Activated CD4-positive, alpha-beta memory T cell treated with anti-CD3 and anti-CD28 coated beads for 36 hours (primary cell): ENCODE measurements around the gene EAF1. TPM values are rescaled to one million over a fixed set of nuclear protein-coding genes. Genes with fewer than 3 reads are reported as not detected.
"Not testable (repeated sequence)": the region's sequence is repeated elsewhere in the genome, so short reads cannot be mapped to it uniquely, and the experiment has no call there.

Experiments
- CTCF ChIA-PET: fragments of 350-600 bp; sonication (Branson Sonifier 250); formaldehyde crosslinking; loops from one replicate; lab custom pipeline; 2021; ENCODE audit warnings: antibody characterized with exemption, inconsistent platforms; lab: Charles Lee
- POLR2A ChIA-PET: fragments of 350-600 bp; sonication (Branson Sonifier 250); formaldehyde crosslinking; loops from one replicate; lab custom pipeline; 2021; ENCODE audit warnings: antibody characterized with exemption; lab: Charles Lee
- DNase-seq: peaks from one replicate; pipeline ENCODE4 v3.0.0-alpha.2; 2020
- H3K27ac Mint-ChIP-seq: one replicate; pipeline ENCODE4 v1.8.0; 2021; ENCODE audit warnings: mixed read lengths
- H3K27me3 Mint-ChIP-seq: one replicate; pipeline ENCODE4 v1.8.0; 2021; ENCODE audit warnings: mixed read lengths
- H3K36me3 Mint-ChIP-seq: one replicate; pipeline ENCODE4 v1.8.0; 2021; ENCODE audit warnings: mixed read lengths
- H3K4me1 Mint-ChIP-seq: one replicate; pipeline ENCODE4 v1.8.0; 2021; ENCODE audit warnings: low read depth, mixed read lengths
- H3K4me3 Mint-ChIP-seq: one replicate; pipeline ENCODE4 v1.8.0; 2021; ENCODE audit warnings: mild to moderate bottlenecking, mixed read lengths
- H3K9me3 Mint-ChIP-seq: one replicate; pipeline ENCODE4 v1.8.0; 2021; ENCODE audit warnings: mixed read lengths
- intact Hi-C: fragments of 100-400 bp; cut with micrococcal nuclease; formaldehyde crosslinking; loops from one replicate; pipeline ENCODE4 v1.15.1; 2023
- total RNA-seq, 2 experiments: library from RNA; stranded (reverse); gene quantifications; one replicate each; pipeline ENCODE4 v1.2.3, GENCODE V29; 2021

Gene EAF1
- total RNA-seq, 2 experiments from 2014 or later, result 23.4 to 23.6 TPM

DNA sequence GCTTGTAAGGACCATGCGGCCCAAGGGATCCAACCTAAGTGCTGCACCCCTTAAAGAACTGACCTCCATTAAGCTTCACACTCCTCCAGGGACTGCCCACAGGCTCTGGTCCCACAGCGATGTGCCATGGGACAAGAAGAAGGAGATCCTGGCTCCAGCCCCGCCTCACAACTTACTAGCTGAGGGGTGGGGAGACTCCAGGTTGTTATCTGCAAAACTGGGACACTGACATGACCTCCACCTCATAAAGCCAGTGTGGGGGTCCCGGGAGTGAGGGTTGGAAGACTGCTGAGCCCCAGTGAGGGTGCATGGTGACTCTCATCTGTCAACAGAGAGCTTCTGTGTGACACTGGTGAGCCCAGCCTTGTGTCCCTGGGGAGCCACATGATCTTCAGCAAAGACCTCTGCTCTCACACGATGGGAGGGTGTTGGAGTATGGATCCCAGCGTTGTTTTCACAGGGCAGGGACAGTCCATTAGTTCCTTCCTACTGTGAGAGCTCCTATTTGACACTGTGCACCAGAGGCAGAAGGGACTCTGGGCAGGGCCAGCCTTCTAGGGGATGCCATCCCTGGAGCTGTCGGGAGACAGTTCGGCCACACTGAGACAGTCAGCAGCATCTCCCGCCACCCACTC is 26.7 kb downstream of the EAF1 start:
- POLR2A ChIA-PET, result interaction anchor here (1.0 kb wide), 1 partner anchor 14 kb away, joined by 3 read pairs; no protein-coding TSS in a partner anchor
- H3K9me3 Mint-ChIP-seq, result no peaks in the 10 kb centered on the region
- no peak overlapping the region for H3K27ac Mint-ChIP-seq
- intact Hi-C loops, result no loop called here
- no peak for DNase-seq
- H3K36me3 Mint-ChIP-seq, result no peaks in the 10 kb centered on the region
- H3K27me3 Mint-ChIP-seq, result no peaks in the 10 kb centered on the region
- H3K4me1 Mint-ChIP-seq, result no peaks in the 10 kb centered on the region
- H3K4me3 Mint-ChIP-seq, result no peak overlapping the region
- CTCF ChIA-PET, result no interaction called here

DNA sequence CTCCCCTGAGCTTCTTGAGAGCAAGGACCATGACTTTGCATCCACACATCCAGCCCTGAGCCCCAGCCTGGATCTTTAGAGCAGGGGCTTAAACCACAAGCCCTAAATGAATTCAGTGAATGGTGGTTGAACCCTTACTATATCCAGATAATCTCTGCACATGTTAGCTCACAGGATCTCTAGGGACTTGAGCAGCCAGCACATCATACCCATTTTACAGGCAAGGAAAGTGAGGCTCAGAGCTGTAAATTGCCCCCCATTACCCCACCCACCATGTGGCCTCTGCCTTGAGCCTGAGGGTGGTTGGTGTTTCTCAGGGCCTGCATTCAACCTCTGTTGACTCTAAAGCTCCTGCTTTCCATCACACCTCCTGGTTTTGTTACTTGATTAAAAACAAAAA is 27.6 kb downstream of the EAF1 start:
- H3K27me3 Mint-ChIP-seq, result no peaks in the 10 kb centered on the region
- no peak overlapping the region for H3K27ac Mint-ChIP-seq
- H3K4me1 Mint-ChIP-seq, result no peaks in the 10 kb centered on the region
- POLR2A ChIA-PET, result no interaction called here
- no peak for DNase-seq
- H3K4me3 Mint-ChIP-seq, result no peak overlapping the region
- intact Hi-C loops, result no loop called here
- CTCF ChIA-PET, result no interaction called here
- H3K9me3 Mint-ChIP-seq, result no peaks in the 10 kb centered on the region
- no peaks in the 10 kb centered on the region for H3K36me3 Mint-ChIP-seq

DNA sequence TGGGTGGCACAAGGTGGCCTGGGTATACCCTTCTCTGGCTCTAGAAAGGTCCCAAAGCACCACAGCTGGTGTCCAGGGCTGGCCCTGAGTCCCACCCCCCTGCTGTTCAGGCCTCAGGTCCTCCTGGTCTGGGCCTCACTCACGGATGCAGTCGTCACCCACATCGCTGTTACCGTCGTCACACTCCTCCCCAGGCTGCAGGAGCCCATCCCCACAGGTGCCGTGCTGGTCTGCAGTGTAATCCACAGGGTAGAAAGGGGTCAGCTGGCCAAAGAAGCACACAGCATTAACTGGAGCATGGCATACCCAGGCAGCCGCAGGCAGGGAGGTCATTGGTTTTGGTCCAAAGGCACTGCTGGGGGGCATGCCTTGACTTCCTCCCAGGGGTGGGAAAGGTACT is 28.4 kb downstream of the EAF1 start:
- Mint-ChIP-seq H3K4me3 (no peak overlapping the region), H3K4me1 (peaks cover 3% of the 10 kb centered on the region), H3K27ac (no peak overlapping the region), H3K9me3 (no peaks in the 10 kb centered on the region), H3K36me3 (no peaks in the 10 kb centered on the region), H3K27me3 (no peaks in the 10 kb centered on the region)
- CTCF ChIA-PET, result no interaction called here
- POLR2A ChIA-PET, result no interaction called here
- intact Hi-C loops, result no loop called here
- DNase-seq, result no peak

DNA sequence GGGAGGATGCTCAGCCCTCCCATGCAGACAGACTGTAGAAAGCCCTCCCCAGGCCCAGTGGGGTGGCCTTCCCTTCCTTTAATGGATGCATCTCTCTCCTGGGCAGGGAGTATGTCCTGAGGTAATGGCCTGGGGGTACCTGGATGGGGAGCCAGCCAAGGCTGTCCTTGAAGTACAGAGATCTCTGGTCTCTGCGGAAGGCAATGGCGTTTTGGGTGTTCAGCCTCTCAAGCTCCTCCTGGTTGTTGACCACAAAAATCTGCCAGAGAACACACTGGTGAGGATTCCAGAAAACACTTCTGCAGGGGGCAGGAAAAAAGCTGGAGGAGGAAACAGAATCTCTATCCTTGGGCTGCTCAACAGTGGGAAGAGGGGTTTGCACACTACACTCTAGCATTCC is 28.9 kb downstream of the EAF1 start:
- POLR2A ChIA-PET, result no interaction called here
- H3K9me3 Mint-ChIP-seq, result no peaks in the 10 kb centered on the region
- CTCF ChIA-PET, result no interaction called here
- intact Hi-C loops, result no loop called here
- H3K36me3 Mint-ChIP-seq, result no peaks in the 10 kb centered on the region
- H3K4me3 Mint-ChIP-seq, result no peak overlapping the region
- DNase-seq, result no peak
- H3K4me1 Mint-ChIP-seq, result peaks cover 9% of the 10 kb centered on the region
- H3K27ac Mint-ChIP-seq, result no peak overlapping the region
- H3K27me3 Mint-ChIP-seq, result no peaks in the 10 kb centered on the region

DNA sequence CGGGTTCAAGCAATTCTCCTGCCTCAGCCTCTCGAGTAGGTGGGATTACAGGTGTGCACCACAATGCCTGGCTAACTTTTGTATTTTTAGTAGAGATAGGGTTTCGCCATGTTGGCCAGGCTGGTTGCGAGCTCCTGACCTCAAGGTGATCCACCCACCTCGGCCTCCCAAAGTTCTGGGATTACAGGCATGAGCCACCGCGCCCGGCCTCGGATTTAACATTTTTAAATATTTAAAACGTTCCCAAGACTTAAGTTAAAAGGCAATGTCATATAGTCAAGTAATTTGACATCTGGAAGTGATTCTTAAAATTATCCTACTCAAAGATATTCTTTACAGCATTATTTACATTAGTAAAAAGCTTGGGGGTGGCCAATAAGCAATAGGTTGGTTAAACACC is 29.5 kb downstream of the EAF1 start:
- intact Hi-C loops, DNase-seq, CTCF ChIA-PET, H3K27me3 Mint-ChIP-seq, H3K27ac Mint-ChIP-seq, H3K4me3 Mint-ChIP-seq, H3K9me3 Mint-ChIP-seq, H3K36me3 Mint-ChIP-seq, POLR2A ChIA-PET: not testable (repeated sequence)
- peaks cover 12% of the 10 kb centered on the region for H3K4me1 Mint-ChIP-seq

DNA sequence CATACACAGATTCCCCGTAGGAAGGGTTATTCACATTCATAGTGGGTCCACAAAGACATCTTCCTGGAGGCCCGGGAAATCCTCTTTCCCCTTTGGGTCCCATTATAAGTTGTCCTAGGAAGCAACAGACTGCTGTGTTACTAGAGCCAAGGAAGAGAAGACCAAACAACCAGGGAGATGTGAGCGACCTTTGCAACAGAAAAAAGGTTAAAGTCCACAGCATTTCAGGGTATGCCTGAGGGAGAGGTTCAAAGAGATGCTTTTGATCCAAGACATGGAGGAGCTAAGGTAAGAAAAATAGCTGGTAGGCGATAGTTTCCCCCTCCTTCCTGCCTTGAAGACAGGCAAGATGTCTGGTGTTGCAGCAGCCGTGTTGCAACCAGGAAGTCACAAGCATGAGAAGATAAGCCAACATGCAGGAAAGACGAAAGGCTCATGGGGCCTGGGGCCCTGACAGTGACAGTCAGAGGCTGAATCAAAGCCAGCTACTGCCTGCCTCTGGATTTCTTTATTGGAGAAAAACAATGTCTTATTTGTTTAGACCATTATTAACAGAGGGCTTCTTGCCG is 30.9 kb downstream of the EAF1 start:
- POLR2A ChIA-PET, result no interaction called here
- Mint-ChIP-seq H3K36me3 (no peaks in the 10 kb centered on the region), H3K4me1 (peaks cover 21% of the 10 kb centered on the region), H3K9me3 (no peaks in the 10 kb centered on the region), H3K4me3 (no peak overlapping the region), H3K27ac (no peak overlapping the region), H3K27me3 (no peaks in the 10 kb centered on the region)
- CTCF ChIA-PET, result no interaction called here
- no peak for DNase-seq
- intact Hi-C loops, result no loop called here

DNA sequence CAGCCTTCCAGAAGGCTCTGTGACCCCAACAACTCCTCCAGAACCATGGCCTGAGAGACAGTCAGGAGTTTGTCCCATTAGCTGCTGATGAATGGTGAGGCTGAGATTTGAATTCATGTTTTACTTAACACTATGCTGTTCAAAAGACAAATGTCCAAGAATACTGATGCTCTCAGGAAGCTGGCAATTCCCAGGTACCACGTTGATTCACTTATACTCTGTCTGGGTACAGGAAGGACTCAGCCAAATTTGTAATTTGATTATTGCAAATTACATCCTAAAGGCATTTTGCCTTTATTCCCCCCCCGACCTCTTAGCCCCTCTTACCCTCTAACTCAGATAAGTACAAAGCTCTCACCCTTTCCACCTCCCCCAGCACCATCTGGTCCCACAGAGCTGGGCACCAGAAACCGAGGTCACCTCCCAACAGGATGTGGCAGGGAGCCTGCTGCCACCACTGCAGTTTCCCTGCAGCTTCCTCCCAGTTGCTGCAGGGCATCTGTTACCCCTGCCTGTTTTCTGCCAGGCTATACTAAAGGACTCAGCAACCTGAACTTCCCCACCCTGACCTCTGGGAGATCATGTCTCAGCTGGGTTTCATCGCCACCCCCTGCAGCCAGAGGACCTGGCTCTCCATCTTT is 33.6 kb downstream of the EAF1 start:
- peak; percentile 20 for DNase-seq
- intact Hi-C loops, result no loop called here
- Mint-ChIP-seq H3K27me3 (no peaks in the 10 kb centered on the region), H3K9me3 (no peaks in the 10 kb centered on the region), H3K36me3 (no peaks in the 10 kb centered on the region), H3K4me3 (no peak overlapping the region), H3K4me1 (peaks cover 21% of the 10 kb centered on the region), H3K27ac (no peak overlapping the region)
- ChIA-PET CTCF (interaction anchor here (0.9 kb wide), 1 partner anchor 95 kb away, joined by 3 read pairs; no protein-coding TSS in a partner anchor), POLR2A (no interaction called here)

DNA sequence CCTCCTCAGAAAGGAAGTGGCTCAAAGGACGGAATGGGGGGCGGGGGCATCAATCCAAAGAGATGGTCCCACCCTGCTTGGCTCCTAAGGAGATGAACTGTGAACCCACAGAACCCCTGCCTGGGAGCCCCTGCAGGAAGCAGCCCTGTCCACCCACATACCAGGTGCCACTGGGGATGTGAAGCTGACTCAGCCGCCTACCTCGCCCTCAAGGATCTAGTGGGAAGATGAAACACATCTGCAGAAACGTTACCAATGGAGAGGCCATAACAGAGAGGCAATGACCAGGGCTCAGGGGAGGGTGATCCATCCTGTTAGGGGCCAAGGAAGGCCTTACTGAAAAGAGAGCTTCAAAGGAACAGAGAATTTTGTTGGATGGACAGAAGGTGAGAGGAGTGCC is 35.1 kb downstream of the EAF1 start:
- intact Hi-C loops, result no loop called here
- ChIA-PET POLR2A (no interaction called here), CTCF (no interaction called here)
- H3K4me3 Mint-ChIP-seq, result no peak overlapping the region
- no peak overlapping the region for H3K27ac Mint-ChIP-seq
- peak; percentile 22 for DNase-seq
- no peaks in the 10 kb centered on the region for H3K9me3 Mint-ChIP-seq
- H3K27me3 Mint-ChIP-seq, result no peaks in the 10 kb centered on the region
- H3K36me3 Mint-ChIP-seq, result no peaks in the 10 kb centered on the region
- H3K4me1 Mint-ChIP-seq, result peaks cover 21% of the 10 kb centered on the region

DNA sequence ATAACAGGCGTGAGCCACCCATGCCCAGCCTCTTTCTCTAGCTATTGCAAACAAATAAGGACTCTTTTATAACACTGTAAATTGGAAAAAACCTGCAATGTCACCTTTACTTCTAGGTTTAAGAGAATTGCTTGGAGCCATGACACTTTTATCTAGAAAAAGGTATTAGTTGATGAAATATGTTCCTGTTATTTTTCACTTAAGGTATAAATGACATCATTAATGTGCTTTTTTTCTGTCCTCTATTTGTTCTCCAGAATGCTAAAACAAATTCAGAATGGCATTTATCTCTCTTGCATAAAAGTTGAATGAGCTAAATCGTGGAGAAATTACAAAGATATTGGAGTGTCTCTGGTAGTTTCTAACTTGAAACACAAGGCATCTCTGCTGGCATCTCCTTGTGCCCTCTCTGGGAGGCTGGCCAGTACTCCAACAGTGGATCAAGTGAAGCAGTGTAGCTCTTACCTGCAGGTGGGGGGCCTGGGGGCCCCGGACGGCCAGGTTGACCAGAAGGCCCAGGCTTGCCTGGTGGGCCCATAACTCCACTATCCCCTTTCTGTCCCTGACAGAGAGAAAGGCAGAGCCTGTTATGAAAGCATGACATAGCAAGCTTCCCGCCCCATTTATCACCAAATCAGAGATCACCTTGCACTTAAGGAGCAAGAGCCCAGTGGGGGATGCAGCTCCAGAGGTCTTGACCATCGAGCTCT is 38.6 kb downstream of the EAF1 start:
- intact Hi-C loops, result no loop called here
- H3K9me3 Mint-ChIP-seq, result no peaks in the 10 kb centered on the region
- ChIA-PET CTCF (interaction anchor here (0.8 kb wide), 1 partner anchor 198 kb away, joined by 3 read pairs; no protein-coding TSS in a partner anchor), POLR2A (no interaction called here)
- H3K4me1 Mint-ChIP-seq, result peaks cover 15% of the 10 kb centered on the region
- no peaks in the 10 kb centered on the region for H3K36me3 Mint-ChIP-seq
- no peaks in the 10 kb centered on the region for H3K27me3 Mint-ChIP-seq
- no peak for DNase-seq
- H3K27ac Mint-ChIP-seq, result no peak overlapping the region
- no peak overlapping the region for H3K4me3 Mint-ChIP-seq

DNA sequence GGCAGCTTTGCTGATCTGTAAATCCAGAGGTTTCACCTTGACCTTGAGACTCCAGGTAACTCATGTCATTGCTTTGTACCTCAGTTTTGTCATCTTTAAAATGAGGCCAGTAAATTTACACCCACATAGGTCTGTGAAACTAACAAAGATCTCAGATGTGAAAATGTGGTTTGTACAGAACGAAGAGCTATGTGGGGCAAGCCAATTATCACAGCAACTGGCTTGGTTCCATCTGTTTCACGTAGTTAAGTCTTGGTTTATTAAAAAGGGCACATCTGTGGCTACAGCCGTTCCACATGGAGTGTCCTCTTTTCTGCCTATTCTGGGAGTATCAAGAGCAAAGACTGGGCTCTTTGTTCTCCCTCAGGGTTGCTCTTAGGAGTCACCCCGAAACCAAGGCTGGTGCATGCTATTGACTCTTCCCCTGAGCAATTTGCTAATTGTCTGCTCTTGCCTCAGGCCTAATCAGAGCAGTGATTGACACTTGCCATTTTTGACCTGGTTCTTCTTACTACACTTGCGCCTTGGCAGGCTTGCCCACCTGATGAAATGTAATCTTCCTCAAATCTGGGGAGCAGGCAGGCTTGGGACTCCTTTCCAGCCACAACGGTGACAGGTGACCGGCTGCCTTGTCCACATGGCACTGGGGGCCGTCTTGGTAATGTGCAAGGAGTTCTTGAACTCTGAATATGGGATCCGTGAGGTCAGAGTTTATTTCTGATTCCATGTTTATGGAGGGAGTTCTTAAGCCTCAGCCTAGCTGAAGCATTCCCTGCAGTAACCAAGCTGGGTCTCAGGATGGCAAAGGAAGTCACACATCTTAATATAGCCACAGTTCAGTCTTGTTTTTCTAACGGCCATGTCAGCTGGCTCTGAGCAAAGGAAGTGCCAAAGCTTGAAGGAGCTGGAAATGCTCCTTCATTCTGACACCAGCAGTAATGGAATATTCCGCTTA is 40.1 kb downstream of the EAF1 start:
- POLR2A ChIA-PET, result interaction anchor here (1.3 kb wide), 1 partner anchor 14 kb away, joined by 3 read pairs; no protein-coding TSS in a partner anchor
- Mint-ChIP-seq H3K36me3 (no peaks in the 10 kb centered on the region), H3K4me3 (no peak overlapping the region), H3K4me1 (peaks cover 5% of the 10 kb centered on the region), H3K27me3 (no peaks in the 10 kb centered on the region), H3K9me3 (no peaks in the 10 kb centered on the region), H3K27ac (no peak overlapping the region)
- intact Hi-C loops, result no loop called here
- CTCF ChIA-PET, result interaction anchor here (1.0 kb wide), 1 partner anchor 68 kb away, joined by 3 read pairs; no protein-coding TSS in a partner anchor
- DNase-seq, result no peak

DNA sequence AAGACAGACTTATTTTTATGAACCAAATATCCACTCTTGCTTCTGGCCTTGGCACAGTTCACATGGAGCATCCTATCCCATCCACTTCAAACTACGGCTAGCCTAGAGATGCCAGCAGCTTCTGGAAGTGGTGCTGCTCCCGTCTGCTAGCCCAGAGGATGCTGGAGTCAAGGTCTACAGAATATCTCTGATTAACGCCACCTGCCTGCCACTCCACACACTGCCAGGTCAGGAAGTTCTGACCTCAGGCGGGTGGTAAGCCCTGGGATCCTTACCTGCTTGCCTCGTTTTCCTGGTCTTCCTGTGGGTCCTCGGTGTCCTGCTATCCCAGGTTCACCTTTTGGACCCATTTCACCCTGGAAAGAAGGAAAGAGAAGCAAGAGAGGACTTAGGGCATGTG is 42.9 kb downstream of the EAF1 start:
- Mint-ChIP-seq H3K27ac (no peak overlapping the region), H3K4me1 (no peaks in the 10 kb centered on the region), H3K9me3 (no peaks in the 10 kb centered on the region), H3K36me3 (no peaks in the 10 kb centered on the region), H3K4me3 (no peak overlapping the region), H3K27me3 (no peaks in the 10 kb centered on the region)
- intact Hi-C loops, result no loop called here
- ChIA-PET POLR2A (no interaction called here), CTCF (no interaction called here)
- no peak for DNase-seq
